Uterus (tissue), 4 donors: ENCODE measurements around the gene PSMB3. TPM values are rescaled to one million over a fixed set of nuclear protein-coding genes. Genes with fewer than 3 reads are reported as not detected.

Source experiments
- DNase-seq, 2 donors: peaks; one replicate each; pipeline ENCODE4 v3.0.0-alpha.2; 2019 to 2020
- H3K27ac ChIP-seq, 2 donors: fragments of 200-600 bp; sonication (generic); 1 replicate in 1 of 2; 2 replicates in 1 of 2; pipeline ENCODE4 v1.5.1; 2016 to 2018
- H3K27me3 ChIP-seq, 2 donors: fragments of 200-600 bp; sonication (generic); one replicate each; pipeline ENCODE4 v1.5.1; 2018 to 2019; ENCODE audit warnings: control low read depth in 1 of 2
- H3K36me3 ChIP-seq, 2 donors: fragments of 200-600 bp; sonication (generic); one replicate each; pipeline ENCODE4 v1.5.1; 2019; ENCODE audit warnings: control low read depth in 1 of 2
- H3K4me1 ChIP-seq, 2 donors: fragments of 200-600 bp; sonication (generic); one replicate each; pipeline ENCODE4 v1.5.1; 2018 to 2019; ENCODE audit warnings: control low read depth in 1 of 2
- H3K4me3 ChIP-seq, 2 donors: fragments of 200-600 bp; sonication (generic); 1 replicate in 1 of 2; 2 replicates in 1 of 2; pipeline ENCODE4 v1.5.1; 2018 to 2019; ENCODE audit warnings: mild to moderate bottlenecking in 1 of 2
- H3K9me3 ChIP-seq, 2 donors: fragments of 200-600 bp; sonication (generic); one replicate each; pipeline ENCODE4 v1.5.1; 2019; ENCODE audit warnings: control low read depth in 1 of 2
- POLR2A ChIP-seq, 2 donors: fragments of 450-650 bp; IDR thresholded peaks; one replicate each; pipeline ENCODE4 v1.6.1; 2016; ENCODE audit warnings: antibody characterized with exemption in 2 of 2, mild to moderate bottlenecking in 1 of 2, moderate library complexity in 1 of 2
- intact Hi-C: fragments of 100-400 bp; cut with DNase I; formaldehyde crosslinking; loops from one replicate; pipeline ENCODE4 v1.15.1; 2023; ENCODE audit warnings: low total_unique reads
- total RNA-seq, 4 donors: library from RNA; depleted of rRNA in 3 of 4; stranded (reverse); fragments of >200 nt in 3 of 4; gene quantifications; one replicate each; pipeline versions ENCODE4 v1.1.0 to v1.2.4, GENCODE V29; 2014 to 2023
- TF ChIP-seq, protein P1 (sequence below), 4 experiments: fragments of 200-600 bp in 2 of 4; fragments of 450-650 bp in 2 of 4; sonication (generic) in 2 of 4; IDR thresholded peaks; one replicate each; pipeline ENCODE4 v1.5.1; 2016 to 2019; ENCODE audit warnings: antibody characterized with exemption in 4 of 4, mild to moderate bottlenecking in 2 of 4, moderate library complexity in 1 of 4
- donor health status: DM: yes; HTN: yes; CAD: no.

PSMB3 gene
- total RNA-seq, 4 donors from 2014 or later, result 91.6 to 285 (median 101) TPM

- DNase-seq, result no peak
- Histone ChIP-seq H3K27ac (no peak overlapping the region), H3K36me3 (no peaks in the 10 kb centered on the region), H3K4me1 (peaks cover 0 to 3% of the 10 kb centered on the region in 2 donors), H3K27me3 (no peaks in the 10 kb centered on the region), H3K9me3 (no peaks in the 10 kb centered on the region), H3K4me3 (no peak overlapping the region)
- TF ChIP-seq, protein P1, sequence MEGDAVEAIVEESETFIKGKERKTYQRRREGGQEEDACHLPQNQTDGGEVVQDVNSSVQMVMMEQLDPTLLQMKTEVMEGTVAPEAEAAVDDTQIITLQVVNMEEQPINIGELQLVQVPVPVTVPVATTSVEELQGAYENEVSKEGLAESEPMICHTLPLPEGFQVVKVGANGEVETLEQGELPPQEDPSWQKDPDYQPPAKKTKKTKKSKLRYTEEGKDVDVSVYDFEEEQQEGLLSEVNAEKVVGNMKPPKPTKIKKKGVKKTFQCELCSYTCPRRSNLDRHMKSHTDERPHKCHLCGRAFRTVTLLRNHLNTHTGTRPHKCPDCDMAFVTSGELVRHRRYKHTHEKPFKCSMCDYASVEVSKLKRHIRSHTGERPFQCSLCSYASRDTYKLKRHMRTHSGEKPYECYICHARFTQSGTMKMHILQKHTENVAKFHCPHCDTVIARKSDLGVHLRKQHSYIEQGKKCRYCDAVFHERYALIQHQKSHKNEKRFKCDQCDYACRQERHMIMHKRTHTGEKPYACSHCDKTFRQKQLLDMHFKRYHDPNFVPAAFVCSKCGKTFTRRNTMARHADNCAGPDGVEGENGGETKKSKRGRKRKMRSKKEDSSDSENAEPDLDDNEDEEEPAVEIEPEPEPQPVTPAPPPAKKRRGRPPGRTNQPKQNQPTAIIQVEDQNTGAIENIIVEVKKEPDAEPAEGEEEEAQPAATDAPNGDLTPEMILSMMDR (IDR thresholded peaks at IDR 0.05), result no peak
- no peak for TF ChIP-seq POLR2A (IDR thresholded peaks at IDR 0.05)
- intact Hi-C loops, result no loop called here
These were observed 40.6 kb upstream of the PSMB3 start for GRCh38 chr17:38711792-38712571.

- Histone ChIP-seq H3K4me1 (no peaks in the 10 kb centered on the region), H3K27ac (no peak overlapping the region), H3K36me3 (no peaks in the 10 kb centered on the region), H3K4me3 (no peak overlapping the region), H3K27me3 (no peaks in the 10 kb centered on the region), H3K9me3 (no peaks in the 10 kb centered on the region)
- intact Hi-C loops, result no loop called here
- no peak for DNase-seq
- TF ChIP-seq, protein P1 (IDR thresholded peaks at IDR 0.05), result no peak
- TF ChIP-seq POLR2A (IDR thresholded peaks at IDR 0.05), result no peak
These were observed 39.9 kb upstream of the PSMB3 start for GRCh38 chr17:38712593-38712992.

- Histone ChIP-seq H3K4me1 (no peaks in the 10 kb centered on the region), H3K4me3 (no peak overlapping the region), H3K27ac (no peak overlapping the region), H3K27me3 (no peaks in the 10 kb centered on the region), H3K36me3 (no peaks in the 10 kb centered on the region), H3K9me3 (no peaks in the 10 kb centered on the region)
- no peak for TF ChIP-seq POLR2A (IDR thresholded peaks at IDR 0.05)
- TF ChIP-seq, protein P1 (IDR thresholded peaks at IDR 0.05), result no peak
- no peak for DNase-seq
- intact Hi-C loops, result no loop called here
These were observed 39.0 kb upstream of the PSMB3 start for GRCh38 chr17:38713456-38714075.

GRCh38 chr17:38715216-38715943, 37.2 kb upstream of the PSMB3 start:
- no peak overlapping the region for H3K4me3 ChIP-seq
- H3K36me3 ChIP-seq, result no peaks in the 10 kb centered on the region
- no peaks in the 10 kb centered on the region for H3K27me3 ChIP-seq
- no peak for DNase-seq
- intact Hi-C loops, result no loop called here
- H3K4me1 ChIP-seq, result no peaks in the 10 kb centered on the region
- H3K9me3 ChIP-seq, result no peaks in the 10 kb centered on the region
- no peak overlapping the region for H3K27ac ChIP-seq
- no peak for TF ChIP-seq POLR2A (IDR thresholded peaks at IDR 0.05)
- TF ChIP-seq, protein P1 (IDR thresholded peaks at IDR 0.05), result no peak
